ENCODE results near the gene FBXO2. TPM values are rescaled to one million over a fixed set of nuclear protein-coding genes. Genes with fewer than 3 reads are reported as not detected.

The FBXO2 gene
- total RNA-seq, 1 experiment from 2014 or later: 81.1 TPM

- Histone ChIP-seq H3K4me1 (ENCODE audit: control insufficient read depth in 1 of 2, insufficient read depth in 2 of 2, low read length in 2 of 2) (peaks cover 15 to 24% of the 10 kb centered on the region in 2 experiments; a peak in 3 of 4 replicates), H3K27me3 (ENCODE audit: insufficient read depth, low read length) (no peaks in the 10 kb centered on the region), H3K79me2 (ENCODE audit: insufficient read depth, low read length) (peaks cover 11% of the 10 kb centered on the region; the same call in 1 of the 2 replicates), H4K20me1 (ENCODE audit: insufficient read depth) (no peaks in the 10 kb centered on the region), H3K36me3 (ENCODE audit: control insufficient read depth in 1 of 2, insufficient read depth in 2 of 2, low read length in 2 of 2) (no peaks in the 10 kb centered on the region), H3K9ac (ENCODE audit: low read length) (no peak overlapping the region), H3K4me2 (ENCODE audit: low read length) (no peak overlapping the region), H3K9me2 (ENCODE audit: insufficient read depth) (no peaks in the 10 kb centered on the region), H3K27ac (ENCODE audit: low read depth, low read length) (no peak overlapping the region), H2AFZ (ENCODE audit: low read depth, low read length, poor library complexity, severe bottlenecking) (no peak overlapping the region), H3K4me3 (replicated peaks in 1 of 2; ENCODE audit: low read depth in 1 of 2, low read length in 2 of 2) (no peak overlapping the region), H3K9me3 (ENCODE audit: control insufficient read depth in 1 of 2, insufficient read depth in 1 of 2, low read depth in 1 of 2, low read length in 2 of 2) (no peaks in the 10 kb centered on the region)
- intact Hi-C loops (cut with micrococcal nuclease): no loop called here
- RAD21 ChIA-PET (ENCODE audit: low non-redundant PET in 1 of 2, low total read pairs in 2 of 2, uncharacterized antibody in 2 of 2, unreplicated experiment in 2 of 2): no interaction called here
- DNase-seq (ENCODE audit: low read depth, low spot score) (no peak), ATAC-seq (no peak)
- TF ChIP-seq ZFX (IDR thresholded peaks at IDR 0.05) (no peak), CEBPB (IDR thresholded peaks at IDR 0.05; ENCODE audit: low read depth) (no peak), FOSL1 (IDR thresholded peaks at IDR 0.05; ENCODE audit: low read depth) (no peak), POLR2A (IDR thresholded peaks at IDR 0.05; ENCODE audit: borderline replicate concordance, extremely low read depth, insufficient read depth, insufficient read length) (no peak), POLR2AphosphoS5 (IDR thresholded peaks at IDR 0.05; ENCODE audit: low read depth, low read length) (no peak), SIN3A (IDR thresholded peaks at IDR 0.05; ENCODE audit: low read depth) (no peak), JUND (IDR thresholded peaks at IDR 0.05) (no peak), ZNF274 (IDR thresholded peaks at IDR 0.05; ENCODE audit: low read depth, low read length) (no peak), CBX3 (IDR thresholded peaks at IDR 0.05; ENCODE audit: low read depth) (no peak), SP1 (IDR thresholded peaks at IDR 0.05; ENCODE audit: low read depth) (no peak), SRF (IDR thresholded peaks at IDR 0.05; ENCODE audit: low read depth) (no peak), EZH2 (IDR thresholded peaks at IDR 0.05) (no peak)
- TF ChIP-seq, protein P1, sequence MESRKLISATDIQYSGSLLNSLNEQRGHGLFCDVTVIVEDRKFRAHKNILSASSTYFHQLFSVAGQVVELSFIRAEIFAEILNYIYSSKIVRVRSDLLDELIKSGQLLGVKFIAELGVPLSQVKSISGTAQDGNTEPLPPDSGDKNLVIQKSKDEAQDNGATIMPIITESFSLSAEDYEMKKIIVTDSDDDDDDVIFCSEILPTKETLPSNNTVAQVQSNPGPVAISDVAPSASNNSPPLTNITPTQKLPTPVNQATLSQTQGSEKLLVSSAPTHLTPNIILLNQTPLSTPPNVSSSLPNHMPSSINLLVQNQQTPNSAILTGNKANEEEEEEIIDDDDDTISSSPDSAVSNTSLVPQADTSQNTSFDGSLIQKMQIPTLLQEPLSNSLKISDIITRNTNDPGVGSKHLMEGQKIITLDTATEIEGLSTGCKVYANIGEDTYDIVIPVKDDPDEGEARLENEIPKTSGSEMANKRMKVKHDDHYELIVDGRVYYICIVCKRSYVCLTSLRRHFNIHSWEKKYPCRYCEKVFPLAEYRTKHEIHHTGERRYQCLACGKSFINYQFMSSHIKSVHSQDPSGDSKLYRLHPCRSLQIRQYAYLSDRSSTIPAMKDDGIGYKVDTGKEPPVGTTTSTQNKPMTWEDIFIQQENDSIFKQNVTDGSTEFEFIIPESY (IDR thresholded peaks at IDR 0.05; ENCODE audit: extremely low read depth, insufficient replicate concordance, low read length): no peak
- POLR2A ChIA-PET: no interaction called here
- CTCF ChIA-PET: no interaction called here
- BruUV-seq (replicated peaks): no TSS peak
These were observed 29.8 kb upstream of the FBXO2 start for GRCh38 chr1:11684070-11684469.
